SH-SY5Y (cell line): Measurements from ENCODE around the gene SLC25A21.

ENCODE experiments used
- GATA2 ChIP-seq: IDR thresholded peaks from 2 replicates; pipeline ENCODE4 v1.6.1; 2011; ENCODE audit warnings: mild to moderate bottlenecking, low read depth, low read length
- GATA3 ChIP-seq: IDR thresholded peaks from 2 replicates; pipeline ENCODE4 v1.6.1; 2011; ENCODE audit warnings: low read depth, mild to moderate bottlenecking, low read length, moderate library complexity

DNA sequence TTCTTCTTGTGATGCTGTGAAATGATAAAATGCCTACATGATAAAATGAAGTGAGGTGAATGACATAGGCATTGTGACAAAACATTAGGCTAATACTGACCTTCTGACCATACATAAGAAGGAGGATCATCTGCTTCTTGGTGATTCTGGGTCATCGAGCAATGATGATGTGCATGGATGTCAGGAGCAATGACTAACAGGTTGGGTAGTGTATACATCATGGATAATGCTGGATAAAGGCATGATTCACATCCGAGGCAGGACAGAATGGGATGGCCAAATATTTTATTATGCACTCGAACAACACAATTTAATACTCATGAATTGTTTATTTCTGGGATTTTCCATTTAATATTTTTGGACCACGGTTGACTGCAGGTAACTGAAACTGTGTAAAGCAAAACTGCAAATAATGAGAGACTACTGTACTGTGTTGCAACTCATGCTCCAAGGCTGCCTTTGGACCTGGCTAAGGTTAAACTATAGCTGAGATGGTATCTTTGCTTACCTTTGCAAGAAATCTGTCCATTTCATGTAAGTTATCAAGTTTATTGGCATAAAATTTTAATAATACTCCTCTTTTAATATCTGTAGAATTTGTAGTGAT lies 7.6 kb upstream of the SLC25A21 start:
- TF ChIP-seq GATA2 (no peak), GATA3 (no peak)
